Gastrocnemius medialis (tissue), 4 donors: Measurements from ENCODE around the gene GSTP1. TPM values are rescaled to one million over a fixed set of nuclear protein-coding genes. Genes with fewer than 3 reads are reported as not detected.

Experiments used
- ATAC-seq, 2 donors: fragments of 150-250 bp; one replicate each; pipeline ENCODE4 v1.9.1; 2016
- DNase-seq, 2 donors: peaks; one replicate each; pipeline ENCODE4 v3.0.0-alpha.2; 2019
- H3K27ac ChIP-seq, 4 donors: fragments of 200-600 bp; sonication (generic); 1 replicate in 1 of 4; 2 replicates in 3 of 4; pipeline ENCODE4 v1.5.1; 2016 to 2018; ENCODE audit warnings: mild to moderate bottlenecking in 2 of 4, moderate library complexity in 1 of 4
- H3K27me3 ChIP-seq, 3 donors: fragments of 200-600 bp; sonication (generic) in 2 of 3; 1 replicate in 1 of 3; 2 replicates in 2 of 3; pipeline versions ENCODE4 v1.5.1 to v1.6.0; 2016 to 2019; ENCODE audit warnings: mild to moderate bottlenecking in 1 of 3, moderate library complexity in 1 of 3
- H3K36me3 ChIP-seq, 2 donors: fragments of 200-600 bp; sonication (generic) in 1 of 2; one replicate each; pipeline ENCODE4 v1.5.1; 2017 to 2018
- H3K4me1 ChIP-seq, 2 donors: fragments of 200-600 bp; sonication (generic) in 1 of 2; one replicate each; pipeline ENCODE4 v1.5.1; 2016 to 2017; ENCODE audit warnings: mild to moderate bottlenecking in 2 of 2
- H3K4me3 ChIP-seq, 4 donors: fragments of 200-600 bp; sonication (generic) in 3 of 4; 1 replicate in 1 of 4; 2 replicates in 3 of 4; pipeline ENCODE4 v1.5.1; 2016 to 2019; ENCODE audit warnings: mild to moderate bottlenecking in 2 of 4
- H3K9me3 ChIP-seq, 3 donors: fragments of 200-600 bp; sonication (generic) in 2 of 3; 1 replicate in 1 of 3; 2 replicates in 2 of 3; pipeline ENCODE4 v1.5.1; 2016 to 2019
- CTCF ChIP-seq, 5 experiments: fragments of 450-650 bp in 3 of 5; fragments of 200-600 bp in 2 of 5; sonication (generic) in 2 of 5; IDR thresholded peaks in 4 of 5; conservative IDR thresholded peaks in 1 of 5; 1 replicate in 4 of 5; 2 replicates in 1 of 5; pipeline ENCODE4 v1.5.1; 2016 to 2019; ENCODE audit warnings: antibody characterized with exemption in 5 of 5, mild to moderate bottlenecking in 3 of 5, moderate library complexity in 3 of 5
- POLR2A ChIP-seq, 2 donors: fragments of 450-650 bp; IDR thresholded peaks; one replicate each; pipeline ENCODE4 v1.6.1; 2017; ENCODE audit warnings: antibody characterized with exemption in 2 of 2, mild to moderate bottlenecking in 2 of 2, moderate library complexity in 2 of 2
- in situ Hi-C, 4 donors: fragments of 200-750 bp; cut with MboI; loops; one replicate each; pipeline versions ENCODE4 v1.15.0 to v1.8.0; 2017; ENCODE audit warnings: low sequenced_read_pairs in 4 of 4
- intact Hi-C: fragments of 100-400 bp; cut with DNase I; formaldehyde crosslinking; loops from one replicate; pipeline ENCODE4 v1.15.1; 2023; ENCODE audit warnings: low total_unique reads
- total RNA-seq, 4 donors: library from RNA; depleted of rRNA; stranded (reverse); fragments of >200 nt; gene quantifications; one replicate each; pipeline versions ENCODE4 v1.1.0 to v1.2.3, GENCODE V29; 2016

GSTP1 gene
- total RNA-seq, 4 donors from 2014 or later = 316 to 866 (median 549) TPM

GRCh38 chr11:67564230-67564629, 19.4 kb upstream of the GSTP1 start:
- Histone ChIP-seq H3K27ac (peak overlapping the region; percentile 56 to 84 (median 62)), H3K4me1 (peaks cover 14 to 23% of the 10 kb centered on the region in 2 donors), H3K27me3 (no peaks in the 10 kb centered on the region), H3K36me3 (no peaks in the 10 kb centered on the region), H3K9me3 (no peaks in the 10 kb centered on the region), H3K4me3 (no peak overlapping the region)
- DNase-seq (no peak), ATAC-seq (peak in 1 of 2 donors; percentile 26)
- in situ Hi-C loops = no loop called here
- intact Hi-C loops = no loop called here
- TF ChIP-seq CTCF (IDR thresholded peaks at IDR 0.05 in 4 of 5, conservative IDR thresholded peaks at IDR 0.05 in 1 of 5) (no peak), POLR2A (IDR thresholded peaks at IDR 0.05) (no peak)

GRCh38 chr11:67571443-67571842, 12.2 kb upstream of the GSTP1 start:
- Histone ChIP-seq H3K4me1 (no peaks in the 10 kb centered on the region), H3K27ac (no peak overlapping the region), H3K36me3 (no peaks in the 10 kb centered on the region), H3K27me3 (no peaks in the 10 kb centered on the region), H3K9me3 (no peaks in the 10 kb centered on the region), H3K4me3 (no peak overlapping the region)
- ATAC-seq (no peak), DNase-seq (no peak)
- in situ Hi-C loops (no loop called here), intact Hi-C loops (no loop called here)
- TF ChIP-seq CTCF (IDR thresholded peaks at IDR 0.05 in 4 of 5, conservative IDR thresholded peaks at IDR 0.05 in 1 of 5) = no peak

DNA sequence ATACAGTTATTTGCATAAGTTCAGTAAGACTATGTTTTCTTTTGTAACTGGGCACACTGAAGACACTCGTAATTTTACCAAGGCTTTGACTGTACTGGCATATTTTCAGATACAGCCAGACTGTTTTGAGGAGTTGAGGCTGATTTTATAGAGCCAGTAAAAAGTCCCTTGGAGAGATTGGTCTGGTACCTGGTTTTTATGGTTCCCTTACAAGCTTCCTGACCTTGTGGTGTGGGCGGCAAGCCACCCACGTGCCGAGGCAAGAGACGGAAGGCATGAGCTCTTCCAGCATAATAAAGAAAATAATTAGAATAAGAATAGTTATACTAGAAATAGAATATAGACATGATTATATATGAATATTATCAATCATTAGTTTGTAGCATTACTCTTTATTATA, 11.3 kb upstream of the GSTP1 start:
- Histone ChIP-seq H3K36me3 (no peaks in the 10 kb centered on the region), H3K27ac (peak overlapping the region in 1 of 4 donors; percentile 41), H3K27me3 (no peaks in the 10 kb centered on the region), H3K4me3 (no peak overlapping the region), H3K4me1 (no peaks in the 10 kb centered on the region), H3K9me3 (no peaks in the 10 kb centered on the region)
- TF ChIP-seq CTCF (IDR thresholded peaks at IDR 0.05 in 4 of 5, conservative IDR thresholded peaks at IDR 0.05 in 1 of 5) = no peak
- no peak for TF ChIP-seq POLR2A (IDR thresholded peaks at IDR 0.05)
- in situ Hi-C loops = no loop called here
- intact Hi-C loops = loop anchor here (1.0 to 2.0 kb wide), 4 partner anchors 9 to 86 kb away; partner anchors contain the start of genes GSTP1 and NDUFV1
- ATAC-seq (no peak), DNase-seq (no peak)

- intact Hi-C loops (loop anchor here (1.0 to 2.0 kb wide), 4 partner anchors 10 to 86 kb away; partner anchors contain the start of genes GSTP1 and NDUFV1), in situ Hi-C loops (no loop called here)
- H3K9me3 ChIP-seq = no peaks in the 10 kb centered on the region
- ATAC-seq (peak; percentile 52 to 80), DNase-seq (peak; percentile 37 to 78)
- H3K36me3 ChIP-seq = no peaks in the 10 kb centered on the region
- peak overlapping the region in 2 of 4 donors; percentile 39 to 41 for H3K27ac ChIP-seq
- no peaks in the 10 kb centered on the region for H3K27me3 ChIP-seq
- peak; percentile 71 to 88 (median 76) for TF ChIP-seq CTCF (IDR thresholded peaks at IDR 0.05 in 4 of 5, conservative IDR thresholded peaks at IDR 0.05 in 1 of 5)
- TF ChIP-seq POLR2A (IDR thresholded peaks at IDR 0.05) = no peak
- H3K4me3 ChIP-seq = no peak overlapping the region
- H3K4me1 ChIP-seq = no peaks in the 10 kb centered on the region
These were observed 10.7 kb upstream of the GSTP1 start for GRCh38 chr11:67572747-67573419.
